Endodermal cell (in vitro differentiated cells): Measurements from ENCODE around the gene FBXO17. TPM values are rescaled to one million over a fixed set of nuclear protein-coding genes. Genes with fewer than 3 reads are reported as not detected.

Experiments
- DNase-seq: peaks from one replicate; pipeline ENCODE4 v3.0.0-alpha.2; 2017
- H3K27ac ChIP-seq: 2 replicates; pipeline ENCODE4 v1.5.1; 2013; ENCODE audit warnings: mild to moderate bottlenecking, low read depth, low read length, moderate library complexity
- H3K27me3 ChIP-seq: 2 replicates; pipeline ENCODE4 v1.6.1; 2013; ENCODE audit warnings: mild to moderate bottlenecking, low read length, moderate library complexity; ENCODE audit not compliant: insufficient read depth, control insufficient read depth, poor library complexity, severe bottlenecking
- H3K36me3 ChIP-seq: 2 replicates; pipeline ENCODE4 v1.7.0; 2013; ENCODE audit warnings: mild to moderate bottlenecking, low read length, moderate library complexity; ENCODE audit not compliant: control insufficient read depth, insufficient read depth
- H3K4me1 ChIP-seq: one replicate; pipeline ENCODE4 v1.7.0; 2013; ENCODE audit warnings: low read length; ENCODE audit not compliant: control insufficient read depth, insufficient read depth
- H3K4me3 ChIP-seq: 2 replicates; pipeline ENCODE4 v1.5.1; 2013; ENCODE audit warnings: mild to moderate bottlenecking, low read length, moderate library complexity
- H3K9ac ChIP-seq: 2 replicates; pipeline ENCODE4 v1.6.1; 2013; ENCODE audit warnings: mild to moderate bottlenecking, low read length, moderate library complexity; ENCODE audit not compliant: poor library complexity, severe bottlenecking; ENCODE audit errors: extremely low read depth
- H3K9me3 ChIP-seq: 2 replicates; pipeline ENCODE4 v1.6.1; 2013; ENCODE audit warnings: mild to moderate bottlenecking, low read length, moderate library complexity; ENCODE audit not compliant: control insufficient read depth
- H3K27ac Mint-ChIP-seq: 2 replicates; pipeline ENCODE4 v1.8.0; 2020; ENCODE audit warnings: mixed read lengths
- H3K27me3 Mint-ChIP-seq: 2 replicates; pipeline ENCODE4 v1.8.0; 2021; ENCODE audit warnings: mild to moderate bottlenecking, mixed read lengths; ENCODE audit not compliant: insufficient read depth
- H3K36me3 Mint-ChIP-seq: 2 replicates; pipeline ENCODE4 v1.8.0; 2020; ENCODE audit warnings: low read depth, mixed read lengths
- H3K4me1 Mint-ChIP-seq: 2 replicates; pipeline ENCODE4 v1.8.0; 2020; ENCODE audit warnings: mixed read lengths
- H3K4me3 Mint-ChIP-seq: 2 replicates; pipeline ENCODE4 v1.8.0; 2020; ENCODE audit warnings: mild to moderate bottlenecking, moderate library complexity, mixed read lengths
- H3K9me3 Mint-ChIP-seq: 2 replicates; pipeline ENCODE4 v1.8.0; 2020; ENCODE audit warnings: mild to moderate bottlenecking, mixed read lengths
- WGBS, 2 experiments: methylation state at CpG; one replicate each; pipeline versions ENCODE4 v1.1.5 to v1.1.7; 2013; ENCODE audit warnings: missing lambda C conversion rate in 2 of 2, mixed read lengths in 1 of 2; ENCODE audit not compliant: insufficient coverage in 1 of 2, insufficient read length in 1 of 2; 5-methylcytosine and 5-hydroxymethylcytosine counted together
- total RNA-seq, 2 donors: library from RNA; stranded (reverse); fragmentation: NEBNext Ultra II Directional in 1 of 2; extraction: Animal tissue kit (Norgen Biotek cat#: 25700) in 1 of 2; gene quantifications; 2 replicates in 1 of 2; 3 replicates in 1 of 2; pipeline ENCODE4 v1.2.1, GENCODE V29; 2021
- TF ChIP-seq, protein P1 (sequence below): fragments of 200-600 bp; sonication (generic); conservative IDR thresholded peaks from 2 replicates; pipeline ENCODE4 v1.5.0; 2021; ENCODE audit warnings: antibody characterized with exemption, mild to moderate bottlenecking

FBXO17 gene
- total RNA-seq, 2 donors from 2014 or later: 21.2 to 40.3 TPM

GRCh38 chr19:38932425-38933179 is 42.9 kb downstream of the FBXO17 start:
- DNase-seq: peak; percentile 70
- no peak overlapping the region for H3K27ac Mint-ChIP-seq
- Histone ChIP-seq H3K4me3 (no peak overlapping the region), H3K36me3 (peaks cover 35% of the 10 kb centered on the region), H3K27me3 (no peaks in the 10 kb centered on the region), H3K4me1 (no peaks in the 10 kb centered on the region), H3K9ac (no peak overlapping the region), H3K9me3 (peaks cover 44% of the 10 kb centered on the region), H3K27ac (no peak overlapping the region)
- peak overlapping the region; percentile 13 for H3K4me3 Mint-ChIP-seq
- 97 to 99% methylated on average over 27 to 29 of the region's 29 CpGs for WGBS, 2 experiments
- peaks cover 44% of the 10 kb centered on the region for H3K9me3 Mint-ChIP-seq
- peaks cover 7% of the 10 kb centered on the region for H3K27me3 Mint-ChIP-seq
- TF ChIP-seq, protein P1, sequence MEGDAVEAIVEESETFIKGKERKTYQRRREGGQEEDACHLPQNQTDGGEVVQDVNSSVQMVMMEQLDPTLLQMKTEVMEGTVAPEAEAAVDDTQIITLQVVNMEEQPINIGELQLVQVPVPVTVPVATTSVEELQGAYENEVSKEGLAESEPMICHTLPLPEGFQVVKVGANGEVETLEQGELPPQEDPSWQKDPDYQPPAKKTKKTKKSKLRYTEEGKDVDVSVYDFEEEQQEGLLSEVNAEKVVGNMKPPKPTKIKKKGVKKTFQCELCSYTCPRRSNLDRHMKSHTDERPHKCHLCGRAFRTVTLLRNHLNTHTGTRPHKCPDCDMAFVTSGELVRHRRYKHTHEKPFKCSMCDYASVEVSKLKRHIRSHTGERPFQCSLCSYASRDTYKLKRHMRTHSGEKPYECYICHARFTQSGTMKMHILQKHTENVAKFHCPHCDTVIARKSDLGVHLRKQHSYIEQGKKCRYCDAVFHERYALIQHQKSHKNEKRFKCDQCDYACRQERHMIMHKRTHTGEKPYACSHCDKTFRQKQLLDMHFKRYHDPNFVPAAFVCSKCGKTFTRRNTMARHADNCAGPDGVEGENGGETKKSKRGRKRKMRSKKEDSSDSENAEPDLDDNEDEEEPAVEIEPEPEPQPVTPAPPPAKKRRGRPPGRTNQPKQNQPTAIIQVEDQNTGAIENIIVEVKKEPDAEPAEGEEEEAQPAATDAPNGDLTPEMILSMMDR: peak; percentile 58
- peaks cover 9% of the 10 kb centered on the region for H3K4me1 Mint-ChIP-seq
- H3K36me3 Mint-ChIP-seq: peaks cover 48% of the 10 kb centered on the region

DNA sequence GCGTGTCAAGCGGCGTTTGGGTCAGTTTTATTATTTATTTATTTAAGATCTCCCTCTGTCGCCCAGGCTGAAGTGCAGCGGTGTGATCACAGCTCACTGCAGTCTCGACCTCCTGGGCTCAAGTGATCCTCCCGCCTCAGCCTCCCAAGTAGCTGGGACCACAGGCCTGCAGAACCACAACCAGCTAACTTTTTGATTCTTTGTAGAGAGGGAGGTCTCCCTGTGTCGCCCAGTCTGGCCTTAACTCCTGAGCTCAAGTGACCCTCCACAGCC is 44.1 kb downstream of the FBXO17 start:
- peaks cover 3% of the 10 kb centered on the region for H3K27me3 Mint-ChIP-seq
- H3K9ac ChIP-seq: peak overlapping the region; percentile 93
- peaks cover 35% of the 10 kb centered on the region for H3K36me3 ChIP-seq
- TF ChIP-seq, protein P1: no peak
- no peak for DNase-seq
- H3K4me1 ChIP-seq: no peaks in the 10 kb centered on the region
- peak overlapping the region; percentile 99 for H3K27ac Mint-ChIP-seq
- no peaks in the 10 kb centered on the region for H3K27me3 ChIP-seq
- peaks cover 42% of the 10 kb centered on the region for H3K9me3 ChIP-seq
- peaks cover 9% of the 10 kb centered on the region for H3K4me1 Mint-ChIP-seq
- peak overlapping the region; percentile 100 for H3K4me3 ChIP-seq
- peak overlapping the region; percentile 97 for H3K4me3 Mint-ChIP-seq
- peaks cover 38% of the 10 kb centered on the region for H3K9me3 Mint-ChIP-seq
- WGBS, 2 experiments: 35 to 49% methylated on average over 4 to 8 of the region's 8 CpGs
- no peak overlapping the region for H3K27ac ChIP-seq
- H3K36me3 Mint-ChIP-seq: peaks cover 48% of the 10 kb centered on the region

GRCh38 chr19:38930776-38931520 is 44.6 kb downstream of the FBXO17 start, which contains the start of gene MRPS12:
Gene MRPS12, plus strand, starts transcription at chr19:38930944. Its CDS starts 351 bp downstream, at chr19:38931295.
- H3K27ac Mint-ChIP-seq: peak within 1 kb of the TSS; percentile 99
- H3K27ac ChIP-seq: peak within 1 kb of the TSS; percentile 92
- H3K4me3 Mint-ChIP-seq: peak within 1 kb of the TSS; percentile 97
- peak within 1 kb of the TSS; percentile 100 for H3K4me3 ChIP-seq
- peaks cover 48% of the 10 kb centered on the region for H3K36me3 Mint-ChIP-seq
- H3K27me3 ChIP-seq: no peaks in the 10 kb centered on the region
- peak within 1 kb of the TSS; percentile 93 for H3K9ac ChIP-seq
- H3K27me3 Mint-ChIP-seq: peaks cover 3% of the 10 kb centered on the region
- H3K4me1 Mint-ChIP-seq: peaks cover 9% of the 10 kb centered on the region
- peaks cover 33% of the 10 kb centered on the region for H3K9me3 Mint-ChIP-seq
- H3K36me3 ChIP-seq: peaks cover 35% of the 10 kb centered on the region
- DNase-seq: peak; percentile 99
- 0 to 1% methylated on average over 26 to 40 of the region's 40 CpGs for WGBS, 2 experiments
- peaks cover 37% of the 10 kb centered on the region for H3K9me3 ChIP-seq
- H3K4me1 ChIP-seq: no peaks in the 10 kb centered on the region
- TF ChIP-seq, protein P1: no peak
